Measurements from ENCODE around the gene SLC38A11. TPM values are rescaled to one million over a fixed set of nuclear protein-coding genes. Genes with fewer than 3 reads are reported as not detected.

Gene SLC38A11
- total RNA-seq, 4 donors from 2014 or later, result 2.4 to 12.0 (median 3.3) TPM; not detected in 1

DNA sequence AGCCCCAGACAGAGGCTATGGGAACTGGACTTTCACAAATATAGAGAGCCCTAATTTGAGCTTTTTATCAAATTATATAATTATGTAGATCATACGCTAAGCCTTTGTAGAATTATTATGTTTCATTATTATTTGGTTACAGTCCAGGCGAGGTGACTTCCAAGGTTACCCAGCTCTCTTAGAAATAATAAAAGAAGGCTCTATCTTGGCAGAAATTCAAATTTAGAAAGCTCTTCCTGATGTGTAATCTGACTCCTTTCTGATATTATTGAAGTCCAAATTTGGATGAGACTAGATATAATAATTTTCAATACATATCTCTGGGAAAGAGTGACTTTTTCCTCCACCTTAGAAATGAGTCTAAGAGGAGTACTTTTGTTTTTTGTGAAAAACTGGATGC lies 4.8 kb upstream of the SLC38A11 start:
- H3K4me3 ChIP-seq, result no peak overlapping the region
- no peaks in the 10 kb centered on the region for H3K36me3 ChIP-seq
- no peaks in the 10 kb centered on the region for H3K9me3 ChIP-seq
- peaks cover 0 to 6% (median 4%) of the 10 kb centered on the region in 4 donors for H3K4me1 ChIP-seq
- no peak for DNase-seq
- TF ChIP-seq, protein P1, sequence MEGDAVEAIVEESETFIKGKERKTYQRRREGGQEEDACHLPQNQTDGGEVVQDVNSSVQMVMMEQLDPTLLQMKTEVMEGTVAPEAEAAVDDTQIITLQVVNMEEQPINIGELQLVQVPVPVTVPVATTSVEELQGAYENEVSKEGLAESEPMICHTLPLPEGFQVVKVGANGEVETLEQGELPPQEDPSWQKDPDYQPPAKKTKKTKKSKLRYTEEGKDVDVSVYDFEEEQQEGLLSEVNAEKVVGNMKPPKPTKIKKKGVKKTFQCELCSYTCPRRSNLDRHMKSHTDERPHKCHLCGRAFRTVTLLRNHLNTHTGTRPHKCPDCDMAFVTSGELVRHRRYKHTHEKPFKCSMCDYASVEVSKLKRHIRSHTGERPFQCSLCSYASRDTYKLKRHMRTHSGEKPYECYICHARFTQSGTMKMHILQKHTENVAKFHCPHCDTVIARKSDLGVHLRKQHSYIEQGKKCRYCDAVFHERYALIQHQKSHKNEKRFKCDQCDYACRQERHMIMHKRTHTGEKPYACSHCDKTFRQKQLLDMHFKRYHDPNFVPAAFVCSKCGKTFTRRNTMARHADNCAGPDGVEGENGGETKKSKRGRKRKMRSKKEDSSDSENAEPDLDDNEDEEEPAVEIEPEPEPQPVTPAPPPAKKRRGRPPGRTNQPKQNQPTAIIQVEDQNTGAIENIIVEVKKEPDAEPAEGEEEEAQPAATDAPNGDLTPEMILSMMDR (IDR thresholded peaks at IDR 0.05), result no peak
- TF ChIP-seq EP300 (IDR thresholded peaks at IDR 0.05; ENCODE audit: low read depth), result no peak
- TF ChIP-seq POLR2A (IDR thresholded peaks at IDR 0.05), result no peak
- no peak for TF ChIP-seq POLR2AphosphoS5 (IDR thresholded peaks at IDR 0.05)
- no peak overlapping the region for H3K27ac ChIP-seq
- in situ Hi-C loops (cut with MboI; ENCODE audit: low pct_ligation_motif_present in 1 of 4, low pct_unique_long_range_greater_than_20kb in 1 of 4, low sequenced_read_pairs in 3 of 4) (no loop called here), intact Hi-C loops (cut with DNase I; ENCODE audit: low total_unique reads) (no loop called here)
- 79 to 85% methylated on average over 2 of the region's 2 CpGs for whole genome bisulfite sequencing, 2 donors (ENCODE audit: low coverage in 1 of 2)
- peaks cover 4% of the 10 kb centered on the region for H3K27me3 ChIP-seq

GRCh38 chr2:164954186-164954585 lies 1.1 kb downstream of the SLC38A11 start:
- H3K9me3 ChIP-seq, result no peaks in the 10 kb centered on the region
- no peak for DNase-seq
- H3K27me3 ChIP-seq, result peaks cover 29% of the 10 kb centered on the region
- H3K27ac ChIP-seq, result no peak overlapping the region
- no peak overlapping the region for H3K4me3 ChIP-seq
- intact Hi-C loops (cut with DNase I; ENCODE audit: low total_unique reads), result no loop called here
- in situ Hi-C loops (cut with MboI; ENCODE audit: low pct_ligation_motif_present in 1 of 4, low pct_unique_long_range_greater_than_20kb in 1 of 4, low sequenced_read_pairs in 3 of 4), result no loop called here
- H3K4me1 ChIP-seq, result peaks cover 0 to 14% (median 5%) of the 10 kb centered on the region in 4 donors
- WGBS, 2 donors (ENCODE audit: low coverage in 1 of 2), result 81 to 84% methylated on average over 4 of the region's 4 CpGs
- H3K36me3 ChIP-seq, result no peaks in the 10 kb centered on the region
- no peak for TF ChIP-seq EP300 (IDR thresholded peaks at IDR 0.05; ENCODE audit: low read depth)
- TF ChIP-seq, protein P1 (IDR thresholded peaks at IDR 0.05), result no peak
- no peak for TF ChIP-seq POLR2AphosphoS5 (IDR thresholded peaks at IDR 0.05)
- no peak for TF ChIP-seq POLR2A (IDR thresholded peaks at IDR 0.05)

DNA sequence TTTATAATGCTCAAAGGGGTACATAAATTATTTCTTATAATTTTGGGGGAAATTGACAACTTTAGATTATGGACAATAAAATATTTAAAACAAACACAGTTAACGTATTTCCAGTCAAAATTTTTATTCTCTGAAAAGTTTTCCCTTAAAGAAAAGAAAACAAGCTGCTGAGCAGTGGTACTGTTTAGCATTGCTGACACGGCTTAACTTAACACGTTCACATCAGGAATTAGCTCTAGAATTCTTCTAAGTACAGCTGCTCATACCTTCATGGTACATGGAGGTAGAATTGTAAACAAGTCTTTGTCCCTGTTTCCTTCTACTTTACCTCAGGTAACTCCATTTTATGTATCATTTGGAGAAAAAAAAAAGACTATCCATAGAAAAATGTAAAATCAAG lies 2.0 kb downstream of the SLC38A11 start:
- Histone ChIP-seq H3K4me3 (no peak overlapping the region), H3K9me3 (no peaks in the 10 kb centered on the region), H3K27me3 (peaks cover 29% of the 10 kb centered on the region), H3K27ac (no peak overlapping the region), H3K4me1 (peaks cover 0 to 14% (median 5%) of the 10 kb centered on the region in 4 donors), H3K36me3 (no peaks in the 10 kb centered on the region)
- in situ Hi-C loops (cut with MboI; ENCODE audit: low pct_ligation_motif_present in 1 of 4, low pct_unique_long_range_greater_than_20kb in 1 of 4, low sequenced_read_pairs in 3 of 4), result no loop called here
- no peak for DNase-seq
- intact Hi-C loops (cut with DNase I; ENCODE audit: low total_unique reads), result no loop called here
- 57 to 61% methylated on average over 3 of the region's 3 CpGs for WGBS, 2 donors (ENCODE audit: low coverage in 1 of 2)
- no peak for TF ChIP-seq EP300 (IDR thresholded peaks at IDR 0.05; ENCODE audit: low read depth)
- no peak for TF ChIP-seq POLR2AphosphoS5 (IDR thresholded peaks at IDR 0.05)
- TF ChIP-seq, protein P1 (IDR thresholded peaks at IDR 0.05), result no peak
- no peak for TF ChIP-seq POLR2A (IDR thresholded peaks at IDR 0.05)

GRCh38 chr2:164952057-164952702 lies 3.1 kb downstream of the SLC38A11 start:
- H3K4me1 ChIP-seq, result peaks cover 0 to 14% (median 5%) of the 10 kb centered on the region in 4 donors
- H3K27me3 ChIP-seq, result peaks cover 29% of the 10 kb centered on the region
- no peak overlapping the region for H3K27ac ChIP-seq
- H3K4me3 ChIP-seq, result no peak overlapping the region
- 72 to 79% methylated on average over 5 to 8 of the region's 8 CpGs for WGBS, 2 donors (ENCODE audit: low coverage in 1 of 2)
- in situ Hi-C loops (cut with MboI; ENCODE audit: low pct_ligation_motif_present in 1 of 4, low pct_unique_long_range_greater_than_20kb in 1 of 4, low sequenced_read_pairs in 3 of 4), result no loop called here
- TF ChIP-seq, protein P1 (IDR thresholded peaks at IDR 0.05), result no peak
- TF ChIP-seq POLR2A (IDR thresholded peaks at IDR 0.05) (no peak), POLR2AphosphoS5 (IDR thresholded peaks at IDR 0.05) (no peak), EP300 (IDR thresholded peaks at IDR 0.05; ENCODE audit: low read depth) (no peak)
- no peaks in the 10 kb centered on the region for H3K36me3 ChIP-seq
- DNase-seq, result no peak
- H3K9me3 ChIP-seq, result no peaks in the 10 kb centered on the region
- intact Hi-C loops (cut with DNase I; ENCODE audit: low total_unique reads), result no loop called here
